Measurements from ENCODE around the gene RAB10. TPM values are rescaled to one million over a fixed set of nuclear protein-coding genes. Genes with fewer than 3 reads are reported as not detected.
A peak's percentile ranks its signal among the peaks of the same experiment; 100 is the strongest.
"Not testable (repeated sequence)": the region's sequence is repeated elsewhere in the genome, so short reads cannot be mapped to it uniquely, and the experiment has no call there.

The RAB10 gene
- polyA plus RNA-seq, 3 donors from 2014 or later: 69.9 to 85.2 (median 80.5) TPM

GRCh38 chr2:26025509-26025908 is 8.4 kb upstream of the RAB10 start:
- Mint-ChIP-seq H3K36me3 (no peaks in the 10 kb centered on the region), H3K27me3 (ENCODE audit: low read depth in 3 of 3) (peaks cover 0 to 5% (median 0%) of the 10 kb centered on the region in 3 donors), H3K27ac (no peak overlapping the region), H3K4me1 (no peaks in the 10 kb centered on the region), H3K9me3 (no peaks in the 10 kb centered on the region), H3K4me3 (no peak overlapping the region)
- DNase-seq: no peak

- H3K9me3 Mint-ChIP-seq: not testable (repeated sequence)
Measured at GRCh38 chr2:26028083-26028482, 5.8 kb upstream of the RAB10 start.

GRCh38 chr2:26032586-26033269 is 1.2 kb upstream of the RAB10 start:
- H3K27me3 Mint-ChIP-seq (ENCODE audit: low read depth in 3 of 3): peaks cover 5 to 17% (median 8%) of the 10 kb centered on the region in 3 donors
- not testable (repeated sequence) for H3K9me3 Mint-ChIP-seq, H3K36me3 Mint-ChIP-seq, DNase-seq
- H3K27ac Mint-ChIP-seq: peak overlapping the region; percentile 91 to 96 (median 93)
- peaks cover 37 to 41% of the 10 kb centered on the region in 2 donors for H3K4me1 Mint-ChIP-seq
- peak overlapping the region; percentile 88 to 97 (median 93) for H3K4me3 Mint-ChIP-seq

More at GRCh38 chr2:26028083-26028482, 5.8 kb upstream of the RAB10 start:
- H3K36me3 Mint-ChIP-seq; H3K27me3 Mint-ChIP-seq (ENCODE audit: low read depth in 3 of 3); H3K4me1 Mint-ChIP-seq; H3K4me3 Mint-ChIP-seq; H3K27ac Mint-ChIP-seq; DNase-seq: not testable (repeated sequence)

- Mint-ChIP-seq H3K36me3 (no peaks in the 10 kb centered on the region), H3K27ac (peak overlapping the region; percentile 91 to 96 (median 93)), H3K4me1 (peaks cover 42 to 43% of the 10 kb centered on the region in 2 donors), H3K9me3 (no peaks in the 10 kb centered on the region), H3K27me3 (ENCODE audit: low read depth in 3 of 3) (peaks cover 5 to 15% (median 8%) of the 10 kb centered on the region in 3 donors), H3K4me3 (peak overlapping the region; percentile 88 to 97 (median 93))
- no peak for DNase-seq
Measured at GRCh38 chr2:26033270-26033817, 540 bp upstream of the RAB10 start.

- Mint-ChIP-seq H3K4me3 (peak overlapping the region; percentile 88 to 97 (median 94)), H3K27ac (peak overlapping the region; percentile 81 to 96 (median 93)), H3K9me3 (no peaks in the 10 kb centered on the region), H3K27me3 (ENCODE audit: low read depth in 3 of 3) (peaks cover 5 to 15% (median 8%) of the 10 kb centered on the region in 3 donors), H3K36me3 (no peaks in the 10 kb centered on the region), H3K4me1 (peaks cover 42 to 46% of the 10 kb centered on the region in 2 donors)
- DNase-seq: no peak
Measured at GRCh38 chr2:26034637-26034992, 731 bp downstream of the RAB10 start.

- no peaks in the 10 kb centered on the region for H3K36me3 Mint-ChIP-seq
- peaks cover 45 to 48% of the 10 kb centered on the region in 2 donors for H3K4me1 Mint-ChIP-seq
- H3K4me3 Mint-ChIP-seq: peak overlapping the region; percentile 88 to 97 (median 94)
- peaks cover 5 to 15% (median 8%) of the 10 kb centered on the region in 3 donors for H3K27me3 Mint-ChIP-seq (ENCODE audit: low read depth in 3 of 3)
- H3K27ac Mint-ChIP-seq: peak overlapping the region; percentile 81 to 96 (median 93)
- peak in 1 of 3 donors; percentile 9 for DNase-seq
- no peaks in the 10 kb centered on the region for H3K9me3 Mint-ChIP-seq
Measured at GRCh38 chr2:26035090-26035743, 1.3 kb downstream of the RAB10 start.

GRCh38 chr2:26039603-26040323 is 5.9 kb downstream of the RAB10 start:
- H3K36me3 Mint-ChIP-seq: no peaks in the 10 kb centered on the region
- DNase-seq: no peak
- H3K4me3 Mint-ChIP-seq: no peak overlapping the region
- peaks cover 0 to 2% (median under 1%) of the 10 kb centered on the region in 3 donors for H3K27me3 Mint-ChIP-seq (ENCODE audit: low read depth in 3 of 3)
- no peaks in the 10 kb centered on the region for H3K9me3 Mint-ChIP-seq
- peaks cover 74% of the 10 kb centered on the region in 2 donors for H3K4me1 Mint-ChIP-seq
- H3K27ac Mint-ChIP-seq: no peak overlapping the region

- DNase-seq: no peak
- H3K9me3 Mint-ChIP-seq: no peaks in the 10 kb centered on the region
- H3K36me3 Mint-ChIP-seq: no peaks in the 10 kb centered on the region
- peaks cover 0 to 2% (median 0%) of the 10 kb centered on the region in 3 donors for H3K27me3 Mint-ChIP-seq (ENCODE audit: low read depth in 3 of 3)
- no peak overlapping the region for H3K4me3 Mint-ChIP-seq
- peaks cover 55 to 73% of the 10 kb centered on the region in 2 donors for H3K4me1 Mint-ChIP-seq
- peak overlapping the region; percentile 62 to 83 (median 74) for H3K27ac Mint-ChIP-seq
Measured at GRCh38 chr2:26043109-26043508, 9.2 kb downstream of the RAB10 start.

GRCh38 chr2:26043862-26044696 is 10.2 kb downstream of the RAB10 start:
- peak overlapping the region; percentile 62 to 83 (median 74) for H3K27ac Mint-ChIP-seq
- DNase-seq: peak in 2 of 3 donors; percentile 16 to 21
- H3K9me3 Mint-ChIP-seq: no peaks in the 10 kb centered on the region
- peak overlapping the region; percentile 12 to 75 (median 54) for H3K4me3 Mint-ChIP-seq
- H3K4me1 Mint-ChIP-seq: peaks cover 59 to 82% of the 10 kb centered on the region in 2 donors
- peaks cover 0 to 2% (median 0%) of the 10 kb centered on the region in 3 donors for H3K27me3 Mint-ChIP-seq (ENCODE audit: low read depth in 3 of 3)
- no peaks in the 10 kb centered on the region for H3K36me3 Mint-ChIP-seq

GRCh38 chr2:26048791-26049190 is 14.9 kb downstream of the RAB10 start:
- Mint-ChIP-seq H3K27me3 (ENCODE audit: low read depth in 3 of 3) (peaks cover 0 to 2% (median 1%) of the 10 kb centered on the region in 3 donors), H3K36me3 (no peaks in the 10 kb centered on the region), H3K4me1 (peaks cover 62 to 84% of the 10 kb centered on the region in 2 donors), H3K27ac (peak overlapping the region in 1 of 6 donors; percentile 42), H3K9me3 (no peaks in the 10 kb centered on the region), H3K4me3 (no peak overlapping the region)
- no peak for DNase-seq

- Mint-ChIP-seq H3K27me3 (ENCODE audit: low read depth in 3 of 3) (peaks cover 0 to 2% (median 1%) of the 10 kb centered on the region in 3 donors), H3K27ac (peak overlapping the region in 2 of 6 donors; percentile 9 to 41), H3K36me3 (no peaks in the 10 kb centered on the region), H3K4me1 (peaks cover 58 to 82% of the 10 kb centered on the region in 2 donors), H3K9me3 (no peaks in the 10 kb centered on the region), H3K4me3 (no peak overlapping the region)
- no peak for DNase-seq
Measured at GRCh38 chr2:26049641-26050040, 15.8 kb downstream of the RAB10 start.

- no peaks in the 10 kb centered on the region for H3K36me3 Mint-ChIP-seq
- H3K27ac Mint-ChIP-seq: peak overlapping the region in 4 of 6 donors; percentile 18 to 75 (median 28)
- no peaks in the 10 kb centered on the region for H3K9me3 Mint-ChIP-seq
- H3K27me3 Mint-ChIP-seq (ENCODE audit: low read depth in 3 of 3): peaks cover 0 to 2% (median 1%) of the 10 kb centered on the region in 3 donors
- DNase-seq: no peak
- H3K4me1 Mint-ChIP-seq: peaks cover 61 to 79% of the 10 kb centered on the region in 2 donors
- H3K4me3 Mint-ChIP-seq: no peak overlapping the region
Measured at GRCh38 chr2:26052740-26053139, 18.9 kb downstream of the RAB10 start.
